B cell (primary cell): ENCODE results near the gene ZNF524. TPM values are rescaled to one million over a fixed set of nuclear protein-coding genes. Genes with fewer than 3 reads are reported as not detected.

Experiments used
- polyA plus RNA-seq: library from polyadenylated mRNA; depleted of rRNA; stranded (reverse); fragments of >200 nt; gene quantifications from 2 replicates; pipeline ENCODE4 v1.2.3, GENCODE V29; 2012
- total RNA-seq, 2 donors: library from RNA; stranded (reverse); fragments of 120-200 nt in 1 of 2; gene quantifications; 1 replicate in 1 of 2; 2 replicates in 1 of 2; pipeline versions ENCODE4 v1.2.3 to v1.2.4, GENCODE V29; 2013 to 2022

Gene ZNF524
- total and polyA plus RNA-seq, 2 donors (not counting 1 experiment from before 2014, with no cell fraction given) = 23.8 to 27.4 TPM

Other genes starting within 250 kb of the ZNF524 start
- gene COX6B2, start 245.6 kb upstream of the ZNF524 start, total RNA-seq = not detected in 2 replicates
- 0.07 TPM in 1 of 2 replicates, not detected in the other for gene COX6B2, start 245.6 kb upstream of the ZNF524 start, polyA plus RNA-seq
- gene GARIN5B, start 237.0 kb upstream of the ZNF524 start, total RNA-seq = not detected in 2 replicates
- gene GARIN5B, start 237.0 kb upstream of the ZNF524 start, polyA plus RNA-seq = not detected in 2 replicates
- gene IL11, start 229.8 kb upstream of the ZNF524 start, total RNA-seq = not detected in 2 replicates
- 0.13 TPM in 1 of 2 replicates, not detected in the other for gene IL11, start 229.8 kb upstream of the ZNF524 start, polyA plus RNA-seq
- not detected in 2 replicates for gene TMEM190, start 223.5 kb upstream of the ZNF524 start, total RNA-seq
- gene TMEM190, start 223.5 kb upstream of the ZNF524 start, polyA plus RNA-seq = not detected in 2 replicates
- gene TMEM238, start 216.0 kb upstream of the ZNF524 start, total RNA-seq = 4.3 and 4.7 TPM in 2 replicates
- 0.76 and 2.7 TPM in 2 replicates for gene TMEM238, start 216.0 kb upstream of the ZNF524 start, polyA plus RNA-seq
- gene RPL28, start 214.4 kb upstream of the ZNF524 start, total RNA-seq = 2,397 and 2,578 TPM in 2 replicates
- 4,661 and 8,441 TPM in 2 replicates for gene RPL28, start 214.4 kb upstream of the ZNF524 start, polyA plus RNA-seq
- 20.6 and 29.0 TPM in 2 replicates for gene UBE2S, start 192.5 kb upstream of the ZNF524 start, total RNA-seq
- gene UBE2S, start 192.5 kb upstream of the ZNF524 start, polyA plus RNA-seq = 50.0 and 72.7 TPM in 2 replicates
- gene SHISA7, start 157.0 kb upstream of the ZNF524 start, total RNA-seq = not detected in 2 replicates
- gene SHISA7, start 157.0 kb upstream of the ZNF524 start, polyA plus RNA-seq = 0.06 TPM in 1 of 2 replicates, not detected in the other
- gene ISOC2, start 138.6 kb upstream of the ZNF524 start, total RNA-seq = 10.0 and 11.1 TPM in 2 replicates
- gene ISOC2, start 138.6 kb upstream of the ZNF524 start, polyA plus RNA-seq = 13.5 and 27.6 TPM in 2 replicates
- not detected in 2 replicates for gene C19orf85, start 135.5 kb upstream of the ZNF524 start, total RNA-seq
- not detected in 2 replicates for gene C19orf85, start 135.5 kb upstream of the ZNF524 start, polyA plus RNA-seq
- gene ZNF628, start 123.7 kb upstream of the ZNF524 start, total RNA-seq = 13.3 and 15.5 TPM in 2 replicates
- 18.3 and 28.6 TPM in 2 replicates for gene ZNF628, start 123.7 kb upstream of the ZNF524 start, polyA plus RNA-seq
- 10.7 and 12.6 TPM in 2 replicates for gene NAT14, start 115.1 kb upstream of the ZNF524 start, total RNA-seq
- gene NAT14, start 115.1 kb upstream of the ZNF524 start, polyA plus RNA-seq = 15.1 and 23.2 TPM in 2 replicates
- 0.44 and 0.58 TPM in 2 replicates for gene SSC5D, start 111.9 kb upstream of the ZNF524 start, total RNA-seq
- gene SSC5D, start 111.9 kb upstream of the ZNF524 start, polyA plus RNA-seq = 0.22 and 0.46 TPM in 2 replicates
- gene SBK2, start 63.2 kb upstream of the ZNF524 start, total RNA-seq = not detected in 2 replicates
- not detected in 2 replicates for gene SBK2, start 63.2 kb upstream of the ZNF524 start, polyA plus RNA-seq
- gene SBK3, start 54.7 kb upstream of the ZNF524 start, total RNA-seq = not detected in 2 replicates
- not detected in 2 replicates for gene SBK3, start 54.7 kb upstream of the ZNF524 start, polyA plus RNA-seq
- 10.3 and 10.8 TPM in 2 replicates for gene ZNF579, start 19.4 kb upstream of the ZNF524 start, total RNA-seq
- gene ZNF579, start 19.4 kb upstream of the ZNF524 start, polyA plus RNA-seq = 3.7 and 6.7 TPM in 2 replicates
- 21.4 and 26.4 TPM in 2 replicates for gene FIZ1, start 771 bp upstream of the ZNF524 start, total RNA-seq
- 7.4 and 8.0 TPM in 2 replicates for gene FIZ1, start 771 bp upstream of the ZNF524 start, polyA plus RNA-seq
- 22.7 TPM in 2 replicates for gene ZNF865, start 5.4 kb downstream of the ZNF524 start, total RNA-seq
- gene ZNF865, start 5.4 kb downstream of the ZNF524 start, polyA plus RNA-seq = 9.9 and 11.3 TPM in 2 replicates
- 9.7 and 11.5 TPM in 2 replicates for gene ZNF784, start 24.3 kb downstream of the ZNF524 start, total RNA-seq
- 9.2 and 13.3 TPM in 2 replicates for gene ZNF784, start 24.3 kb downstream of the ZNF524 start, polyA plus RNA-seq
- gene ZNF580, start 40.7 kb downstream of the ZNF524 start, total RNA-seq = 101 and 126 TPM in 2 replicates
- 69.8 and 105 TPM in 2 replicates for gene ZNF580, start 40.7 kb downstream of the ZNF524 start, polyA plus RNA-seq
- gene ZNF581, start 43.4 kb downstream of the ZNF524 start, total RNA-seq = 47.3 and 51.3 TPM in 2 replicates
- 38.6 and 48.2 TPM in 2 replicates for gene ZNF581, start 43.4 kb downstream of the ZNF524 start, polyA plus RNA-seq
- 25.2 and 28.3 TPM in 2 replicates for gene CCDC106, start 47.9 kb downstream of the ZNF524 start, total RNA-seq
- gene CCDC106, start 47.9 kb downstream of the ZNF524 start, polyA plus RNA-seq = 52.1 and 54.5 TPM in 2 replicates
- gene U2AF2, start 54.7 kb downstream of the ZNF524 start, total RNA-seq = 275 and 278 TPM in 2 replicates
- 275 and 300 TPM in 2 replicates for gene U2AF2, start 54.7 kb downstream of the ZNF524 start, polyA plus RNA-seq
- 63.8 and 63.9 TPM in 2 replicates for gene EPN1, start 74.9 kb downstream of the ZNF524 start, total RNA-seq
- gene EPN1, start 74.9 kb downstream of the ZNF524 start, polyA plus RNA-seq = 52.3 and 54.4 TPM in 2 replicates
- gene NLRP9, start 138.1 kb downstream of the ZNF524 start, total RNA-seq = not detected in 2 replicates
- not detected in 2 replicates for gene NLRP9, start 138.1 kb downstream of the ZNF524 start, polyA plus RNA-seq
- not detected in 2 replicates for gene RFPL4A, start 158.8 kb downstream of the ZNF524 start, total RNA-seq
- gene RFPL4A, start 158.8 kb downstream of the ZNF524 start, polyA plus RNA-seq = not detected in 2 replicates
- not detected in 2 replicates for gene RFPL4AL1, start 168.8 kb downstream of the ZNF524 start, total RNA-seq
- gene RFPL4AL1, start 168.8 kb downstream of the ZNF524 start, polyA plus RNA-seq = not detected in 2 replicates
- gene NLRP11, start 231.7 kb downstream of the ZNF524 start, total RNA-seq = 0.12 TPM in 1 of 2 replicates, not detected in the other
- 0.07 and 0.24 TPM in 2 replicates for gene NLRP11, start 231.7 kb downstream of the ZNF524 start, polyA plus RNA-seq
- gene NLRP4, start 236.3 kb downstream of the ZNF524 start, total RNA-seq = 0.15 and 0.19 TPM in 2 replicates
- gene NLRP4, start 236.3 kb downstream of the ZNF524 start, polyA plus RNA-seq = 0.45 and 1.3 TPM in 2 replicates